HG02610 (cell line): ENCODE measurements around the gene TAC4.
"Not testable (repeated sequence)": the region's sequence is repeated elsewhere in the genome, so short reads cannot be mapped to it uniquely, and the experiment has no call there.

Experiments used
- ATAC-seq: cut with Tn5 transposase; IDR thresholded peaks from one replicate; pipeline ENCODE4 v1.9.1; 2021; ENCODE audit warnings: mild to moderate bottlenecking, moderate library complexity; ENCODE audit not compliant: unreplicated experiment

Gene TAC4

GRCh38 chr17:49845321-49845720 lies 2.5 kb downstream of the TAC4 start:
- ATAC-seq, result no peak

DNA sequence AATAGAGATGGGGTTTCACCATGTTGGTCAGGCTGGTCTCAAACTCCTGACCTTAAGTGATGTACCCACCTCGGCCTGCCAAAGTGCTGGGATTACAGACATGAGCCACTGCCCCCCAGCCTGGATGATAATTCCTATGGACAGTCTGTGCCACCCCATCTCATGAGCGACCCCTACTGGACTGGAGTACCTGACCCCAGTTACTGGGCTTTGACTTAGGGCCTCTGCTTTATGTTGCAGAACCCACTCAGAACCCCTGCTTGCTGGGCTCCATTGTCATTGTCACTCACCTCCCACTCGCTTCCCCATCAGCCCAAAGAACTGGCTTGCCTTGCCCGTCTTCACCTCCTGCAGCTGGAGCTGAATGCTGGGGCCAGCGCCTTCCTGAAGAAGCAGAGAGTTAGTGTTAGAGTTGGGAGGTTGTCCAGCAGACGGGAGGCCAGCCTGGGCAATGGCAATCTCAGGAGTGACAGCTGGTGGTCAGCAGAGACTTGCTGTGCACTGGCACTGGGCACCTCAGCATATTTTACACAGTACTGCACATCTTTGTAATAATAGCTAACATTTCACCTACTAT lies 4.0 kb downstream of the TAC4 start:
- no peak for ATAC-seq

DNA sequence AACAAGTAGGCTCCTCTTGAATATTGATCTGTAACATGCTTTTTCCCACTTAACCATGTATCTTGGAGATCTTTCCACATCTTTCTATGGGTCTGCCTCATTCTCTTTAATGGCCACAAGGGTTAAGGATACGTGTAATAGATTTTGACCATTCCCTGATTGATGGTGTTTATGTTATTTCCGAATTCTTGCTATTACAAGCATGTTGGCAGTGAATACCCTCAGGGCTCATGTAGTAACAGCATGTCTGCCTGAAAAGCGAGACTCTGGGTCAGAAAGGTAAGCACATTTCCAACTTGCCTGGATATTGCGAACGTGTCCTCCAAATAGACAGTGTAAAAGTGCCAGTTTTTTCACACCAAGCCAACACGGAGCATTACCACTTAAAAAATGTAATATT lies 5.0 kb downstream of the TAC4 start:
- ATAC-seq, result no peak

GRCh38 chr17:49842371-49842770 lies 5.5 kb downstream of the TAC4 start:
- no peak for ATAC-seq

- ATAC-seq, result no peak
These were observed 6.3 kb downstream of the TAC4 start for GRCh38 chr17:49841548-49841947.

- no peak for ATAC-seq
These were observed 8.4 kb downstream of the TAC4 start for GRCh38 chr17:49839455-49839854.

- ATAC-seq, result no peak
These were observed 11.5 kb downstream of the TAC4 start for GRCh38 chr17:49836111-49837030.

- ATAC-seq, result no peak
These were observed 12.4 kb downstream of the TAC4 start for GRCh38 chr17:49835472-49835871.

GRCh38 chr17:49834118-49834743 lies 13.6 kb downstream of the TAC4 start:
- no peak for ATAC-seq

DNA sequence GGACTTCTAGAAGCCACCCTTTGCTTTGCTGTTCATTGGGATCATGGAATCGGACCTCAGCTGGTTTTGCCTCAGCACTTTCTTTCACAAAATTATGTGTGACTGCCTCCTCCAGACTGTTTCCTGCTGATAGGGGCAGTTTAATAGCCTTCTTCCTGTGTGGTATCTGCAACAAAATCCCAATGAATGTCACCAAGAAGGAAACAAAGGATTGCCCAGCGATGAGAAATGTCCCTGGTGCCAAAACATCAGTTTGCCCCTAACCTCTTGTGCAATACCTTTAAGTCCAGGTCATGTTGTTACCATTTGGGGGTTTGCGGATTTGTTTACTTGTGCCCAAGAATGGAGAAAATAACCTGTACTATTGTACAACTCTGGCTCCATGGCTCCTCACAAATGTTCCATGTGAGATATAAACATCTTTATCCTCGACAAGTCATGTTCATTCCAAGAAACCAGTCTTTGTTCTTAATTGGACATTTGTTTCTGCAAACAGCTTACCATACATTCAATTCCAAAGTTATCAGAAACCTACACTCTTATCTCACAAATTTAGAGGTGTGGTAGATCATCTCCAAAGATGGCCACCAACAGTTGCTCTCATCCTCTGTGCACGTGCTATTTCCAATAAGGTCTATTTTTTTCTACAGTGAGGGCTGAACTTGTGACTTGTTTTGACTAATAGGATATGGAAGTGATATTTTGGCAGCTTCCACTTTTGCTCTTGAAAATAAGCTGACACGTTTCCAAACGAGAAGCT lies 14.8 kb downstream of the TAC4 start:
- no peak for ATAC-seq

GRCh38 chr17:49830605-49831004 lies 17.3 kb downstream of the TAC4 start:
- no peak for ATAC-seq

DNA sequence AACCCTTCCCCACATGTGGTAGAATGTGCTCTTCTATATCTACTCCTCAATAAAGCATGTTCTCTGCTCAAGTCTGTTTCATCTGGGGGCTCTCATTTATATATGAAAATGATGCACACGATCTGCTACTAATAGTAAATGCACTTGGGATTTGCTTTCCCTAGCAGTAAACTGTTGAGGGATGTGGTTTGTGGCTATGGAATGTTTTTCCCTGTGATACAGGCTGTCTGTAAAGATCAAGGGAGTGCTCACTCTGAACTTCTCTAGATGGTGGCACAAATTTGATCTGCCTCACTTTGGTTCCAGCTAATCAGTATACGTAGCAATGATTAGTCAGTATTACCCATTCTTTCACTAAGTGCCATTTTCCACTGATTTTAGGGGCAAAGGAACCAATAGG lies 18.8 kb downstream of the TAC4 start:
- ATAC-seq, result no peak

- not testable (repeated sequence) for ATAC-seq
These were observed 19.5 kb downstream of the TAC4 start for GRCh38 chr17:49828325-49828724.

DNA sequence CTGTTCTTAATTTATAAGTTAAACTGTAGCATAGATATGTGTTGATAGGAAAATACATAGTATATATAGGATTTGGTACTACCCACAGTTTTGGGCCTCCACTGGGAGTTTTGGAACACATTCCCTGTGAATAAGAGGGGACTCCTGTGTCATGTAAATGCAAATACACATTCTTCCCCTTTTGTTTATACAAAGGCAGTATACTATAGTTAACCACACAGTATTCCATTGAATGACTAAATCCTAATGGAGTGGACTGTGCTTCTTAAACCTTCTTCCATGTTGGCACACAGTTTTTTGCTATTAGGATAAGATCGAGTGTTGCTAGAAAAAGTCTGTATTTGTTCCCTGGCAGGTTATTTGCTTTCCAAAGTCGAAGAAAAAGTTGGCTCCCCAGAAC lies 22.2 kb downstream of the TAC4 start:
- no peak for ATAC-seq

GRCh38 chr17:49823614-49824013 lies 24.3 kb downstream of the TAC4 start:
- ATAC-seq, result no peak

GRCh38 chr17:49822829-49823228 lies 25.0 kb downstream of the TAC4 start:
- no peak for ATAC-seq

DNA sequence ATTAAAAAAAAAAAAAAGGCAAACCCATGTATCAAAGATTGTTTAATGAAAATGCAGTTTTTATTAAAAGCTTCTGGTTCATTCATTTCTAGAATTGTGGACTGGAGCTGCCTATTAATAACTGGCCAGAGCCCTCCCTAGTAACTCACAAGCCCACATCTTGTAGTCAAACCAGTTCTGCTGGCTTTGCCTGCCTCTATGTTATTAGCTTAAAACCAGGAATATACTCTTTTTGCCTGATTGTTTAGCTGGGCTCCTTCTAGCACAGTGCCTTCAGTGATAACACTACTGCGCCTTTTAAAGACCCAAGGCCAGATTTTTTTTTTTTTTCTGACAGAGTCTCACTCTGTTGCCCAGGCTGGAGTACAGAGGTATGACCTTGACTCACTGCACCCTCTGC lies 26.0 kb downstream of the TAC4 start:
- ATAC-seq, result no peak

GRCh38 chr17:49821466-49821865 lies 26.4 kb downstream of the TAC4 start:
- no peak for ATAC-seq

DNA sequence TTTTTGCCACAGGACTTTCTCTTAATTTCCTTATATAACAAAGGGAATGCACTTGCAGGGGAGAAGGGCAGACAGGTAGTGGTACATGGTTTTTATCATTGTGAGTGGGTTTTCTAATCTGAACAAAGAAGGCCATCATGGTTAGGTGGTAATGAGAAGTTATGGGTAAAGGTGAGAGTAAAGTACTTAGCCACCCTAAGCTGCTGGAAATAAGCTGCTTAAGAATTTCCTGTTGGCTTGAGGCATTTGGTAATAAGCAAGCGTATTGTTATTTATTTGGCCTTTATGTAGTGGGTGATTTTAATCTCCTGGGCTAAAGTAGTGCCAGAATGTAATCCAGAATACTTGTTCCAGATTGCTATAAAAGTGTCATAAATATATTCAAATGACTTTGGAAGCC lies 27.1 kb downstream of the TAC4 start:
- no peak for ATAC-seq

DNA sequence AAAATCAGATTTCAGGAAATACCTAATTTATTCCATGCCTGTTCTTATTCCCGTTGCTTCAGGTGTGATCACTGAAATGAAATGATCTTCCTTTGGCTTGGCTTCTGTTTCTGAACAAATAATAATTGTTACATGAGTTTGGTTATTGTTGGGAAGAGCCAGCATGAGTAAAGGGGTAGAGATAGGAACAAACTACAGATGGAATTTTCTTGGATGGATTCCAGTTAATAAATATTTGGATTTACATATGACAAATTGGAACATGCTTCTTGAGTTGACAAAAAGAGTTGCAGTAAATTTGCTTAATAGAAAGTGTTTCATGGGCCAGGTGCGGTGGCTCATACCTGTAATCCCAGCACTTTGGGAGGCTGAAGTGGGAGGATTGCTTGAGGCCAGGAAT lies 28.2 kb downstream of the TAC4 start:
- no peak for ATAC-seq

GRCh38 chr17:49819138-49819537 lies 28.7 kb downstream of the TAC4 start:
- ATAC-seq, result no peak
